H54 (cell line): Measurements from ENCODE around the gene CCDC85C.

Experiments used
- DNase-seq: peaks from one replicate; pipeline ENCODE4 v3.0.0; 2011; ENCODE audit warnings: low spot score, mixed read lengths; ENCODE audit not compliant: insufficient read length
- FAIRE-seq: peaks from 3 replicates; lab custom pipeline; 2011; peaks lifted over from hg19 to GRCh38; lab: Jason Lieb, UNC
- POLR2A ChIP-seq: IDR thresholded peaks from 2 replicates; pipeline ENCODE4 v1.6.1; 2011; ENCODE audit warnings: low read depth, mild to moderate bottlenecking, low read length

The CCDC85C gene

GRCh38 chr14:99538275-99538674, 65.7 kb downstream of the CCDC85C start:
- no peak for TF ChIP-seq POLR2A
- DNase-seq, result no peak

GRCh38 chr14:99537399-99537798, 66.6 kb downstream of the CCDC85C start:
- no peak for TF ChIP-seq POLR2A
- FAIRE-seq (peak; percentile 48), DNase-seq (peak; percentile 86)

More at GRCh38 chr14:99538275-99538674, 65.7 kb downstream of the CCDC85C start:
- FAIRE-seq, result no peak

- FAIRE-seq, result no peak
- DNase-seq, result no peak
Observed at GRCh38 chr14:99535908-99536778, 67.9 kb downstream of the CCDC85C start.

GRCh38 chr14:99535448-99535847, 68.6 kb downstream of the CCDC85C start:
- FAIRE-seq (no peak), DNase-seq (no peak)
- TF ChIP-seq POLR2A, result no peak

More at GRCh38 chr14:99535908-99536778, 67.9 kb downstream of the CCDC85C start:
- TF ChIP-seq POLR2A, result no peak

- DNase-seq, result peak; percentile 95
- TF ChIP-seq POLR2A, result no peak
- FAIRE-seq, result peak; percentile 95
Observed at GRCh38 chr14:99534863-99535262, 69.1 kb downstream of the CCDC85C start.

GRCh38 chr14:99534333-99534732, 69.7 kb downstream of the CCDC85C start:
- TF ChIP-seq POLR2A, result no peak
- FAIRE-seq (no peak), DNase-seq (no peak)

GRCh38 chr14:99532310-99532709, 71.7 kb downstream of the CCDC85C start:
- no peak for FAIRE-seq
- no peak for DNase-seq
- no peak for TF ChIP-seq POLR2A

- DNase-seq, result no peak
Observed at GRCh38 chr14:99531251-99532096, 72.5 kb downstream of the CCDC85C start.

GRCh38 chr14:99530407-99531155, 73.4 kb downstream of the CCDC85C start:
- DNase-seq (no peak), FAIRE-seq (no peak)
- no peak for TF ChIP-seq POLR2A

More at GRCh38 chr14:99531251-99532096, 72.5 kb downstream of the CCDC85C start:
- FAIRE-seq, result peak; percentile 11
- TF ChIP-seq POLR2A, result no peak

GRCh38 chr14:99529899-99530298, 74.1 kb downstream of the CCDC85C start:
- no peak for TF ChIP-seq POLR2A
- FAIRE-seq (no peak), DNase-seq (no peak)

GRCh38 chr14:99527427-99528076, 76.5 kb downstream of the CCDC85C start:
- no peak for TF ChIP-seq POLR2A
- DNase-seq (no peak), FAIRE-seq (no peak)

GRCh38 chr14:99527026-99527425, 77.0 kb downstream of the CCDC85C start:
- FAIRE-seq, result no peak
- no peak for TF ChIP-seq POLR2A
- DNase-seq, result no peak

- DNase-seq, result no peak
- no peak for FAIRE-seq
- no peak for TF ChIP-seq POLR2A
Observed at GRCh38 chr14:99525699-99526080, 78.3 kb downstream of the CCDC85C start.
